Mesodermal cell (in vitro differentiated cells): ENCODE data around the gene CTSO.
"Not testable (repeated sequence)": the region's sequence is repeated elsewhere in the genome, so short reads cannot be mapped to it uniquely, and the experiment has no call there.

Source experiments
- H3K27ac ChIP-seq: 2 replicates; pipeline ENCODE4 v1.7.0; 2013; ENCODE audit warnings: mild to moderate bottlenecking, low read depth, low read length, moderate library complexity; ENCODE audit not compliant: severe bottlenecking
- H3K36me3 ChIP-seq: 2 replicates; pipeline ENCODE4 v1.7.1; 2013; ENCODE audit warnings: mild to moderate bottlenecking, low read length, moderate library complexity; ENCODE audit not compliant: control insufficient read depth, insufficient read depth
- H3K4me1 ChIP-seq: one replicate; pipeline ENCODE4 v1.7.1; 2013; ENCODE audit warnings: mild to moderate bottlenecking, low read length; ENCODE audit not compliant: insufficient read depth, control insufficient read depth, poor library complexity, severe bottlenecking
- H3K4me3 ChIP-seq: 2 replicates; pipeline ENCODE4 v1.7.0; 2013; ENCODE audit warnings: low read length, control low read depth, mild to moderate bottlenecking; ENCODE audit not compliant: insufficient read depth, poor library complexity, severe bottlenecking; ENCODE audit errors: extremely low read depth
- H3K9me3 ChIP-seq: 2 replicates; pipeline ENCODE4 v1.7.1; 2013; ENCODE audit warnings: mild to moderate bottlenecking, low read length, moderate library complexity; ENCODE audit not compliant: control insufficient read depth
- WGBS, 2 experiments: methylation state at CpG; one replicate each; pipeline ENCODE4 v1.1.5; 2013; ENCODE audit warnings: missing lambda C conversion rate in 2 of 2; ENCODE audit not compliant: insufficient coverage in 2 of 2; 5-methylcytosine and 5-hydroxymethylcytosine counted together

Gene CTSO

DNA sequence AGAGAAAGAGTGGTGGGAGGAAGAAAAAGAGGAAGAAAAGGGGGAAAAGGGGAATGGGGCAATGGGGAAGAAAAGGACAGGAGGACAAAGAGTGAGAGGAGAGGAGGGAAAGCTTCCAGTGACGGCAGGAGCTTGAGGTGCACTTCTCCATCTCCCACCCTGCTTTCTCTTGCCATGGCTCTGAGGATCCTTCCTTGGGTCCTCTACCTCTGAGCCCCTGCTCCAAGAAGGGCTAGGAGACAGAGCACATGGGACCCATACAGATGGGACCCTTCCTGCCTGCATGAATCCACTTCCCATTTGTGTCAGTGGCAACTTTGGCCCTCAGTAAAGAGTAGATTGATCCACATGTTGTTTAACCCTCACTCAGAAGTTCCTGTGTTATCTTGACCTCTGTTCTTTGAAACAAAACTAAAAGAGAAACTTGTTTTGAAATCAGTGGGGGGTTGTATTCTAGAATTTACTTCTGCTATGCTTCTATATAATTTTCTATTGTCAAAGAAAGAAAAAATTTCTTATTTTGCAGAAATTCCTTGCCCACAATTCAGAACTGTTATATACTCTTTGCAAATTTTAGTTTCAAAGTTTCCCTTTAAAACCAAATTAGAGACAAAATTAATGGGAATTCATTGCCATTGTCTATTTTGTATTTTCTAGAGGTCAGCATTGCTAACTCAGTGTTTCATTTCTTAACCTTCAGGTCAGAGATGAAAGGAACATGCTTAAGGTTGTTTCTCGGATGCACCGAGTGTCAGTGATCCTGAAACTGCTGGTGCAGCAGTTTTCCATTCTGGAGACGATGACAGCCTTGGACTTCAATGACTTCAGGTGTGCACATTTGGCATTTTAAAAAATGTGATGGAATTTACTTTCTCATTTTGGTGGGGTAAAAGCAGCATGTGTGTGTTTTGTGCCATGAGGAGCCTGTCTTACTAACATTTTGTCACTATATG is 45.2 kb downstream of the CTSO start:
- Histone ChIP-seq H3K9me3 (no peaks in the 10 kb centered on the region), H3K36me3 (no peaks in the 10 kb centered on the region), H3K4me1 (no peaks in the 10 kb centered on the region), H3K4me3 (no peak overlapping the region), H3K27ac (no peak overlapping the region)
- 93 to 97% methylated on average over 3 of the region's 4 CpGs for WGBS, 2 experiments

DNA sequence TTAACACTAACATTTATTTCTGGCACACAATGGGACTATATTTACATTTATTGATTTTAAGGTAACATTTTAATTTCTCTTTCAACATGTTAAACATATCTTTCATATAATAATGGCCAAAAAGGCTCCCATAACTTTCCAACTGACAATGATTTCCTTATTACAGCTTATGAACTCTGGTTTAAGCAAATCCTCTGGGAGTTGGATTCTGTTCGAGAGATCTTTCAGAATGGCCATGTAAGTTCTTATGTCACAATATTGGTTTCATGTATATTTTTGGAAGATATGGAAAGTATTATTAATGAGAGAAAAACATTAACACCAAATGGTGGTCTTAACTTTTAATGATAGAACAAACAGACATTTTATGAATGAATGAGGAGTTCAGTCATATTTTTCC is 46.1 kb downstream of the CTSO start:
- Histone ChIP-seq H3K9me3 (no peaks in the 10 kb centered on the region), H3K4me3 (no peak overlapping the region), H3K4me1 (no peaks in the 10 kb centered on the region), H3K36me3 (no peaks in the 10 kb centered on the region), H3K27ac (no peak overlapping the region)
- WGBS, 2 experiments = no CpG with 5 or more reads among the region's 1 CpG

DNA sequence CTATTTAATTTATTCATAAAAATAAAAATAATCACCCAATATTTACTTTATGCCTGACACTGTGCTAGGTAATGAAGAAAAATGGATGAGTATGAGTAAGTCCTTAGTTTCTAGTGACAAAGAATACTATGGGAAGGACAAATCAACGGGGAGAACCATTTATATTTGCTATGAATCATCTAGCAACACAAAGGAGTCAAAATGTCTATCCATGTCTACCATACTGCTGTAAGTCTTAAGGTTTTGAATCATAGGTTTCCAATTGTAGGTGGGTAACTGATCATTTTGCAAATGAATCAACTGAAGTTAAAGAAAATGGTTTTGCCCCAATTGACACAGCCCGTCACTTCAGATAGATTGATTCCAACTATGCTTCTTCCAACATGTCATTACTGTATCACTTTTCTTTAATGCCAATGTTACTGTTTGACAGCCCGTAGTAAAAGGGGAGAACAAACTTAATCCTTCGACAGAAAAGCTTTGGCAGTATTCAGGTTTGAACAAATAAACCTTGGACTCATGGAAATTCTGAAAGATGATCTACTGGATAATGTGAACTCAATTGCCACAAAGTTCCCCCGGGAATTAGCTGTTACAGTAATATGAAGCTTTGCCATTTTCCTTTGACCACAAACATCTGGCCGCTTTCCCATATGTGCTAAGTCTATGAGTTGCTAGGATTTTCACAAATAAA is 47.0 kb downstream of the CTSO start:
- no peak overlapping the region for H3K27ac ChIP-seq
- no peaks in the 10 kb centered on the region for H3K4me1 ChIP-seq
- H3K4me3 ChIP-seq = no peak overlapping the region
- H3K9me3 ChIP-seq = no peaks in the 10 kb centered on the region
- 94 to 100% methylated on average over 3 to 4 of the region's 6 CpGs for WGBS, 2 experiments
- H3K36me3 ChIP-seq = no peaks in the 10 kb centered on the region

DNA sequence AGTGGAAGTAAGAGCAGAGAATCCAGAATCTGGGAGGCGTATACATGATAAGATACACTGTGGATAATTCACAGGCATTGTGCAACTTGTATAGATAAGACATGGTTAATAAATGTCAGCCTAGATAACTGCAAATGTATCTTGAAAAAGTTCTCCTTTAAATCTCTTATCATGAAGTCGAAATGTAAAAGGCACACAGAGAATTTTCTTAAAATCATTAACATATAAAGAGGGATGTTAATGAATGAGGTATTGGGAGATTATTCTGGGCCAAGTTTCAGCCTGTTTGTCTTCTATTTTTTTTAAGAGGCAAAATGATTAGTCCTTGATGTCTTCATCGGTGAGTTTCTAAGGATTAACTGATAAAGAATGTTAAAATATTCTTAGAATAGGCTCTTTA is 49.3 kb downstream of the CTSO start:
- H3K4me1 ChIP-seq = no peaks in the 10 kb centered on the region
- H3K9me3 ChIP-seq = no peaks in the 10 kb centered on the region
- H3K4me3 ChIP-seq = no peak overlapping the region
- WGBS, 2 experiments = 100% methylated on average over 1 of the region's 3 CpGs
- no peaks in the 10 kb centered on the region for H3K36me3 ChIP-seq
- H3K27ac ChIP-seq = no peak overlapping the region

DNA sequence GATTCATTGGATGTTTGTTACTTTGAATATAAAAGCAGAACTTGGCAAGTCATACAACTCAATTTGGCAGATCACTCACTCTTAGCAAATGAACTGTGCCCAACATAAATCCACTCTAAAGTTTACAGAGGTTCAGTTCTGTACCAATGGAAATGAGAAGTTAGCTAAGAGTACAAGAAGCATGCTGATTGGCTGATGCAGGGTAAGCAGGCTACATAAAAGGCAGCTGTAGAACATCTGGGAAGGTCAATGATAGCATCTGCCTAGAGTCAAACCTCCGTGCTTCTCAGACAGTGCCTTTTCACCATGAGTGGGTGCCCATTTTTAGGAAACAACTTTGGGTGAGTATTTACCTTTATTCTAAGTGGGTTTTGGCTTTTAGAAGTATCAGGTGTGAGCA is 50.2 kb downstream of the CTSO start, which contains the start of gene TDO2:
TSS of gene TDO2 (plus strand) at position 244 of the 400 bp plus-strand sequence. CDS start at position 307, 63 bp downstream.
- WGBS, 2 experiments = 92% methylated on average over 1 of the region's 1 CpG; no CpG with 5 or more reads in 1 of the 2 experiments
- no peaks in the 10 kb centered on the region for H3K9me3 ChIP-seq
- no peaks in the 10 kb centered on the region for H3K4me1 ChIP-seq
- H3K4me3 ChIP-seq = no peak within 1 kb of the TSS
- H3K27ac ChIP-seq = no peak within 1 kb of the TSS
- H3K36me3 ChIP-seq = no peaks in the 10 kb centered on the region

DNA sequence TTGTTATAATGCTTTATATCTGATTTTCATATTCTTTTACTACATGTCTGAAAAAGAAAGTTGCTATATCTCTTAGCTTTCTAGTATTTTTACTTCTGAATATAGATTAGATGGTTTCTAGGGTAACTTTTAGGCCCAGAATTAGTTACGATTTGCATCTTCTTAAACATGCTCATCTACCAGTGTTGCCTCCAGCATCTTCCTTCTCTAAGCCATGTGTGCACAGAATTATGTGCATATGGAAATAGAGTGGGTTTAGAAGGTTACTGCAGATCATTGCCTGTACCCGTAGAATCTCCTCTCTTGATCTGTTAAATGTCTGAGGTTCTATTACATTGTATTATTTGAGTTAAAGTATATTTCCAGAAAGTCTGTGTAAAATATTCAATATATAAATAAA is 52.7 kb downstream of the CTSO start:
- H3K27ac ChIP-seq = no peak overlapping the region
- H3K4me1 ChIP-seq = no peaks in the 10 kb centered on the region
- no CpG with 5 or more reads among the region's 2 CpGs for whole genome bisulfite sequencing, 2 experiments
- no peaks in the 10 kb centered on the region for H3K9me3 ChIP-seq
- H3K36me3 ChIP-seq = no peaks in the 10 kb centered on the region
- H3K4me3 ChIP-seq = no peak overlapping the region

DNA sequence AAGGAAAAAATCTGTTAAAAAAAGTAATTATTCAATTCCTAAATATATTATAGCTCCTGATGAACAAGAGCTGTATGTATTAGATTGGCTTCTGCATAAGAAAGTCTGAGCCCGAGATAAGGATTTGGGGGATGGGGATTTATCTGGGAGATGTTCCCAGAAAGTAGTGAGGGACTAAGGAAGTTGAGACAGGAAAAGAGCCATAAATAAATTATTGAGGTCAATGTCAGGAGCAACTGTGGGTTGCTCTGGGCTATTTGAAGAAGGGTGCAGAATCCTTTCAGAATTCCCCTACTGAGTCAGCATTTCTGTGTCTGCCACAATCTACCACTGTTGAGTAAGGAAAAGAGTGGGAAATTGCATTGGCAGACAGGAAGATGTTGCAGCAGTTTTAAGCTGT is 53.3 kb downstream of the CTSO start:
- no peak overlapping the region for H3K4me3 ChIP-seq
- 71 to 75% methylated on average over 1 of the region's 1 CpG for WGBS, 2 experiments
- H3K9me3 ChIP-seq = no peaks in the 10 kb centered on the region
- no peaks in the 10 kb centered on the region for H3K36me3 ChIP-seq
- no peaks in the 10 kb centered on the region for H3K4me1 ChIP-seq
- H3K27ac ChIP-seq = peak overlapping the region; percentile 80

DNA sequence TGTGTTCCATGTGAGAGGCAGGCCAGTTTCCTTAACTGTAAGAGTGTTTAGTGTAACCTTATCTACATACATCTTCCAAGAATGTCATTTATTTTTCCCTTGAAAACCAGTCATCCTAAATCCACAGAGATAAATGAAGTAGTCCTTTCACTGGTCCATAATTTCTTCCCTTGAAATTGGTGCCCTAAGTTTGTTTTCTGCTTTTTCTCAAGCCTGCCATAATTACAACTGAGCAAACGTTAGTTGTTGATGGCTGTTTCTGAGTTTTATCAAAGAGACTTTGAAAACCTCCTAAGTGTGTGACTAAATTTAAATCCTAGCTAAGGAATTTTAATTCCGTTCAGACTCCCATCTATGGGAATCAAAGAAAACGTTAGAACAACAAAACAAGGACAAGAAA is 53.8 kb downstream of the CTSO start:
- H3K27ac ChIP-seq = peak overlapping the region; percentile 80
- WGBS, 2 experiments = no CpG with 5 or more reads among the region's 3 CpGs
- no peaks in the 10 kb centered on the region for H3K4me1 ChIP-seq
- H3K9me3 ChIP-seq = no peaks in the 10 kb centered on the region
- no peak overlapping the region for H3K4me3 ChIP-seq
- no peaks in the 10 kb centered on the region for H3K36me3 ChIP-seq

DNA sequence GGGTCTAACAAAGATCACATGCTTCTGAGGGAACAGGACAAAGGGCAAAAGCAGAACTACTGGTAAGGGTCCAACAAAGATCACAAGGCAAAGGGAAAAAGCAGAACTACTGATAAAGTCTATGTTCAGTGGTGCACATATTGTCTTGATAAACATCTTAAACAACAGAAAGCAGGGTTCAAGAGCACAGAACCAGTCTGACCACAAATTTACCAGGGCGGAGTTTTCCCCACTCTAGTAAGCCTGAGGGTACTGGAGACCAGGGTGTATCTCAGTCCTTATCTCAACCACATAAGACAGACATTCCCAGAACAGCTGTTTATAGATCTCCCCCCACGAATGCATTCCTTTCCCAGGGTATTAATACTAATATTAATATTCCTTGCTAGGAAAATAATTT is 55.3 kb downstream of the CTSO start:
- not testable (repeated sequence) for H3K4me1 ChIP-seq, H3K9me3 ChIP-seq, H3K27ac ChIP-seq, H3K36me3 ChIP-seq, H3K4me3 ChIP-seq
- 100% methylated on average over 1 of the region's 2 CpGs; no CpG with 5 or more reads in 1 of the 2 experiments for WGBS, 2 experiments

DNA sequence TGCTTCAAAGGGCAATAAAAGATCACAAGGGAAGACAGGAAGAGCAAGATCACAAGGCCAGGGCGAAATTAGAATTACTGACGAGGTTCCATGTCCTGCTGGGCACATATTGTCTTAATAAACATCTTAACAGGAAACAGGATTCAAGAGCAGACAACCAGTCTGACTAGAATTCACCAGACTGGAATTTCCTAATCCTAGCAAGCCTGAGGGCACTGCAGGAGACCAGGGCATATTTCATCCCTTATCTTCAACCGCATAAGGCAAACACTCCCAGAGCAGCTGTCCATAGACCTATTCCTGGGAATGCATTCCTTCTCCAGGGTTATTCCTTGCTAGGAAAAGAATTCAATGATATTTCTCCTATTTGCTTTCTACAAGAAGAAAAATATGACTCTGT is 62.6 kb downstream of the CTSO start:
- Histone ChIP-seq H3K4me3 (no peak overlapping the region), H3K27ac (no peak overlapping the region), H3K36me3 (no peaks in the 10 kb centered on the region), H3K4me1 (no peaks in the 10 kb centered on the region), H3K9me3 (peaks cover 9% of the 10 kb centered on the region)
- WGBS, 2 experiments = 100% methylated on average over 1 of the region's 3 CpGs

DNA sequence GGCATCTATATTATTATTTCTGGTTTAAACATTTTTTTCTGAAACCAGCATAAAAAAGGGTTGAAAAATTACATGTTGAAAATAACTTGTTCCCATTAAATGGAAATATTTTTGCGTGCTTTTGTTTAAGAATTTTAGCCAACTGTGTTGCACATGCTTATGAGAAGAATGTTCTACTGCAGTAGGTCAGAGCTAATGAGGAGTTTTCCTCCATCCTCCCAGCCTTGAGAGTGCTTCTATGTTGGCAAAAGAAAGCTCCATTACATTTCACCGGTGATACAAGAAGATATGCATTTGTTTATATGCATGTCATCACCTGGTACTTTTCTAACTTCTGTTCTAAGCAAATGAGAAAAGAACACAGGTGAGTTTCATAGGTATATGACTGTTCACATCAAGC is 63.7 kb downstream of the CTSO start:
- Histone ChIP-seq H3K27ac (no peak overlapping the region), H3K36me3 (no peaks in the 10 kb centered on the region)
- WGBS, 2 experiments = 100% methylated on average over 1 of the region's 2 CpGs; no CpG with 5 or more reads in 1 of the 2 experiments

More for the DNA sequence above, 63.7 kb downstream of the CTSO start:
- peaks cover 9% of the 10 kb centered on the region for H3K9me3 ChIP-seq
- H3K4me1 ChIP-seq = no peaks in the 10 kb centered on the region
- no peak overlapping the region for H3K4me3 ChIP-seq
